PC-3 (cell line): ENCODE data around the gene EVL. TPM values are rescaled to one million over a fixed set of nuclear protein-coding genes. Genes with fewer than 3 reads are reported as not detected.
A peak's percentile ranks its signal among the peaks of the same experiment; 100 is the strongest.

Source experiments
- ATAC-seq: fragments of 200-7000 bp; cut with Tn5 transposase; 2 replicates; pipeline ENCODE4 v1.9.1; 2020; ENCODE audit warnings: mild to moderate bottlenecking, moderate library complexity
- BruUV-seq: library from RNA; stranded (reverse); fragments of 400-500 nt; replicated peaks from 2 replicates; lab custom pipeline; 2021; lab: Mats Ljungman, UMichigan
- CTCF ChIA-PET: fragments of 300-600 bp; sonication (Branson Sonifier 250); formaldehyde crosslinking; loops from one replicate; lab custom pipeline; 2022; ENCODE audit warnings: antibody characterized with exemption; lab: Charles Lee
- POLR2A ChIA-PET: fragments of 300-600 bp; sonication (Branson Sonifier 250); formaldehyde crosslinking; loops from one replicate; lab custom pipeline; 2022; ENCODE audit warnings: antibody characterized with exemption; ENCODE audit not compliant: unreplicated experiment; lab: Charles Lee
- DNase-seq: peaks from one replicate; pipeline ENCODE4 v3.0.0-alpha.2; 2015
- H2AFZ ChIP-seq: fragments of 300-600 bp; sonication (generic); 2 replicates; pipeline ENCODE4 v1.6.0; 2016; ENCODE audit warnings: antibody characterized with exemption, low read length
- H3F3A ChIP-seq: fragments of 300-600 bp; sonication (generic); one replicate; pipeline ENCODE4 v1.6.0; 2017; ENCODE audit warnings: antibody characterized with exemption, low read length, control low read depth, mild to moderate bottlenecking; ENCODE audit not compliant: unreplicated experiment
- H3K27ac ChIP-seq: fragments of 300-600 bp; sonication (generic); 2 replicates; pipeline ENCODE4 v1.5.1; 2016; ENCODE audit warnings: mild to moderate bottlenecking, low read length
- H3K27me3 ChIP-seq: fragments of 300-600 bp; sonication (generic); 2 replicates; pipeline ENCODE4 v1.6.1; 2016; ENCODE audit warnings: low read length, mixed read lengths
- H3K36me3 ChIP-seq: fragments of 300-600 bp; sonication (generic); 2 replicates; pipeline ENCODE4 v1.6.1; 2016; ENCODE audit warnings: low read depth, mixed run types, low read length, mixed read lengths
- H3K4me1 ChIP-seq: fragments of 300-600 bp; sonication (generic); 2 replicates; pipeline ENCODE4 v1.5.1; 2016; ENCODE audit warnings: low read length; ENCODE audit not compliant: insufficient read depth
- H3K4me2 ChIP-seq: fragments of 300-600 bp; sonication (generic); 2 replicates; pipeline ENCODE4 v1.6.0; 2016; ENCODE audit warnings: low read length
- H3K4me3 ChIP-seq: fragments of 300-600 bp; sonication (generic); 2 replicates; pipeline ENCODE4 v1.5.1; 2016; ENCODE audit warnings: mild to moderate bottlenecking, low read length, mixed read lengths
- H3K79me2 ChIP-seq: fragments of 300-600 bp; sonication (generic); 2 replicates; pipeline ENCODE4 v1.6.1; 2017; ENCODE audit warnings: low read length, mixed read lengths
- H3K9ac ChIP-seq: fragments of 300-600 bp; sonication (generic); 2 replicates; pipeline ENCODE4 v1.6.0; 2016; ENCODE audit warnings: mild to moderate bottlenecking, low read length
- H3K9me2 ChIP-seq: fragments of 300-600 bp; sonication (generic); replicated peaks from 2 replicates; pipeline ENCODE4 v1.6.1; 2016; ENCODE audit warnings: mixed run types, low read length, mixed read lengths
- H3K9me3 ChIP-seq: fragments of 300-600 bp; sonication (generic); 2 replicates; pipeline ENCODE4 v1.6.1; 2016; ENCODE audit warnings: low read length, mixed read lengths
- H4K20me1 ChIP-seq: fragments of 300-600 bp; sonication (generic); 2 replicates; pipeline ENCODE4 v1.6.1; 2016; ENCODE audit warnings: low read length, mixed read lengths
- EZH2 ChIP-seq: fragments of 300-600 bp; sonication (generic); IDR thresholded peaks from one replicate; pipeline ENCODE4 v1.6.1; 2017; ENCODE audit warnings: antibody characterized with exemption, mild to moderate bottlenecking, low read length; ENCODE audit not compliant: unreplicated experiment
- EZH2phosphoT487 ChIP-seq: fragments of 300-600 bp; sonication (generic); IDR thresholded peaks from 2 replicates; pipeline ENCODE4 v1.6.1; 2018; ENCODE audit warnings: mild to moderate bottlenecking, antibody characterized with exemption, low read length, borderline replicate concordance
- intact Hi-C: fragments of 100-400 bp; cut with micrococcal nuclease; formaldehyde crosslinking; loops from 2 replicates; pipeline ENCODE4 v1.9.0; 2023
- total RNA-seq: library from RNA; depleted of rRNA; stranded (reverse); fragments of >200 nt; gene quantifications from 2 replicates; pipeline ENCODE4 v1.2.3, GENCODE V29; 2014
- TF ChIP-seq, protein P1 (sequence below): fragments of 300-600 bp; sonication (generic); conservative IDR thresholded peaks from 2 replicates; pipeline ENCODE4 v1.5.1; 2017; ENCODE audit warnings: antibody characterized with exemption, low read depth, mild to moderate bottlenecking, low read length

The EVL gene
- total RNA-seq, 1 experiment from 2014 or later: 26.5 TPM

DNA sequence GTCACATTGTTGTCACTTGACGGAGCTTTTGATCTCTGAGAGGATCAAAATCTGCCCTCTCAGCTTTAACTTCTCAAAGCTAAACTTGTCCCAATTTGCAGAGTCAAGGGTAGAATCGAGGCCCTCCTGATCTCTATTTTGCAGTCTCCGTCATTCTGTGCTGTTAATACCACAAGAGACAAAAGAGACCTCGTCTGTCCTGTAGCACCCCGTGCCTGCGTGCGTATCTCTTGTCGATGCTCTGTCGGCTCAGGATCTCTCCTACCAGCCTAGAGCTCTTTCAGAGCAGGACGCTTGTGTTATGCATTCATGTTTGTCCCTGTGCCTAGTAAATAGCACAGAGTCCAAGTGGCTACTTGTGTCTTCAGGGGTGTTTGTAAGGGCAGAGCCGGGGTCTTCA lies 5.1 kb downstream of the EVL start:
- Histone ChIP-seq H3K79me2 (peaks cover 6% of the 10 kb centered on the region), H3K27me3 (no peaks in the 10 kb centered on the region), H2AFZ (no peak overlapping the region), H3K4me1 (peaks cover 33% of the 10 kb centered on the region), H3F3A (no peaks in the 10 kb centered on the region), H3K9me2 (no peaks in the 10 kb centered on the region), H3K9me3 (no peaks in the 10 kb centered on the region), H3K9ac (no peak overlapping the region), H3K4me2 (no peak overlapping the region), H3K36me3 (no peaks in the 10 kb centered on the region), H3K27ac (no peak overlapping the region), H4K20me1 (no peaks in the 10 kb centered on the region), H3K4me3 (no peak overlapping the region)
- no TSS peak for BruUV-seq
- ATAC-seq (no peak), DNase-seq (no peak)
- CTCF ChIA-PET: no interaction called here
- intact Hi-C loops: no loop called here
- TF ChIP-seq EZH2phosphoT487 (no peak), EZH2 (no peak)
- TF ChIP-seq, protein P1, sequence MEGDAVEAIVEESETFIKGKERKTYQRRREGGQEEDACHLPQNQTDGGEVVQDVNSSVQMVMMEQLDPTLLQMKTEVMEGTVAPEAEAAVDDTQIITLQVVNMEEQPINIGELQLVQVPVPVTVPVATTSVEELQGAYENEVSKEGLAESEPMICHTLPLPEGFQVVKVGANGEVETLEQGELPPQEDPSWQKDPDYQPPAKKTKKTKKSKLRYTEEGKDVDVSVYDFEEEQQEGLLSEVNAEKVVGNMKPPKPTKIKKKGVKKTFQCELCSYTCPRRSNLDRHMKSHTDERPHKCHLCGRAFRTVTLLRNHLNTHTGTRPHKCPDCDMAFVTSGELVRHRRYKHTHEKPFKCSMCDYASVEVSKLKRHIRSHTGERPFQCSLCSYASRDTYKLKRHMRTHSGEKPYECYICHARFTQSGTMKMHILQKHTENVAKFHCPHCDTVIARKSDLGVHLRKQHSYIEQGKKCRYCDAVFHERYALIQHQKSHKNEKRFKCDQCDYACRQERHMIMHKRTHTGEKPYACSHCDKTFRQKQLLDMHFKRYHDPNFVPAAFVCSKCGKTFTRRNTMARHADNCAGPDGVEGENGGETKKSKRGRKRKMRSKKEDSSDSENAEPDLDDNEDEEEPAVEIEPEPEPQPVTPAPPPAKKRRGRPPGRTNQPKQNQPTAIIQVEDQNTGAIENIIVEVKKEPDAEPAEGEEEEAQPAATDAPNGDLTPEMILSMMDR: no peak
- POLR2A ChIA-PET: no interaction called here

DNA sequence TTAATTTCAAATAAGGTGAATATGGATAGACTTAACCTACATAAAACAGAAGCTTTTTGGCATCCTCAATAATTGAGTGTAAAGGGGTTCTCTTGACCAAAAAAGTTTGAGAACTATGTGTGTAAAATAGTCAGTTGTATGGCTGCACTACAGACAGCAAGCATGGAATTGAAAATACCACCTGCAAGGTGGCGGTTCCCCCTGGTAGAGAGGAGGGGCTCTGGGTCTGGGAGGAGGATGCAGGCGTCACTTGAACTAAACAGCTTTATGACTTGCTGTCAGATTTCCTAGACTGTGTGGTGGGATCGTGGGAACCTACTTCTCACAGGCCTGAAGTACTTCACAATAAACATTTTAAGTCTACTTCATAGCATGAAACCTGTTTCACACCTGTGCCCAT lies 6.3 kb downstream of the EVL start:
- Histone ChIP-seq H3K4me2 (no peak overlapping the region), H3K9me2 (no peaks in the 10 kb centered on the region), H2AFZ (no peak overlapping the region), H3K4me1 (peaks cover 36% of the 10 kb centered on the region), H3K27ac (no peak overlapping the region), H3K36me3 (no peaks in the 10 kb centered on the region), H4K20me1 (no peaks in the 10 kb centered on the region), H3K4me3 (no peak overlapping the region), H3K79me2 (peaks cover 6% of the 10 kb centered on the region), H3K9me3 (no peaks in the 10 kb centered on the region), H3K27me3 (no peaks in the 10 kb centered on the region), H3K9ac (no peak overlapping the region), H3F3A (no peaks in the 10 kb centered on the region)
- ChIA-PET CTCF (no interaction called here), POLR2A (no interaction called here)
- no peak for ATAC-seq
- no TSS peak for BruUV-seq
- intact Hi-C loops: no loop called here
- DNase-seq: no peak
- TF ChIP-seq EZH2phosphoT487 (no peak), EZH2 (no peak)
- TF ChIP-seq, protein P1: no peak

DNA sequence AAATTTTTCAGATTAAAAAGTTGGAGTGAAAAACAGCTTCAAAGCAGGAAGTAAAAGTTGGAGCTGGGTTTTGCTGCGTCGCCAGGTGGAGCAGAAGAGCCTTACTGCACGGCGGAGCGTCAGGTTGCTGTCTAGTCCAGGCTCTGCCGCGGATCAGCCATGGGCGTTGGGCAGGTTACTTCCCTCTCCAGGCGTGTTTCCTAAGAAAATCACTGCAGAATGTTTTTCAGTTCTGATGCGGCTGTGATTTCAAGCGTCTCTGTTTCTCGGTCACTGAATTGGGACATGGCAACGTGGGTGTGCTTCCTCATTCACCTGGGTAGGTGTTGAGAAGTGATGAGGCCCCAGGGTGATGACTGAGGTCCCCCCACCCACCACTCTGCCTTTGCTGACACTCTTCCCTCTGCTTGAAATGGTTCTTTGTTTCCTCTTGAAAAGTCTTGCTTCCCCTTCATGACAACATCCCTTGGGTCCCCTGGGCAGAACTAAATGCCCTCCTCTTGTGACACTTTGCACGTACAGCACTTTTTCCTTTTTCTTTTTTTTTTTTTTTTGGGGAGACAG lies 7.6 kb downstream of the EVL start:
- BruUV-seq: no TSS peak
- POLR2A ChIA-PET: interaction anchor here (0.6 kb wide), 1 partner anchor 389 kb away, joined by 3 read pairs; the partner anchor contains the start of gene CYP46A1
- Histone ChIP-seq H3K79me2 (no peaks in the 10 kb centered on the region), H3K9me2 (no peaks in the 10 kb centered on the region), H3K4me2 (peak overlapping the region; percentile 19; the same call in 1 of the 2 replicates), H3K9ac (no peak overlapping the region), H3K27ac (no peak overlapping the region), H4K20me1 (no peaks in the 10 kb centered on the region), H3K4me1 (peaks cover 32% of the 10 kb centered on the region), H3K9me3 (no peaks in the 10 kb centered on the region), H3K36me3 (no peaks in the 10 kb centered on the region), H3K4me3 (no peak overlapping the region), H2AFZ (peak overlapping the region; percentile 35; the same call in 1 of the 2 replicates), H3F3A (no peaks in the 10 kb centered on the region), H3K27me3 (no peaks in the 10 kb centered on the region)
- intact Hi-C loops: loop anchor here (1.0 to 2.0 kb wide), 3 partner anchors 35 to 120 kb away; no protein-coding TSS in a partner anchor
- peak; percentile 66 for ATAC-seq
- peak; percentile 62 for DNase-seq
- CTCF ChIA-PET: interaction anchor here (0.6 to 1.2 kb wide), 3 partner anchors 35 to 120 kb away, joined by 3 to 4 read pairs (median 4); no protein-coding TSS in a partner anchor
- TF ChIP-seq EZH2 (no peak), EZH2phosphoT487 (no peak)
- TF ChIP-seq, protein P1: peak; percentile 62
